GM18951 (cell line): ENCODE measurements around the gene CLDN9.

Source experiments
- POLR2A ChIP-seq: IDR thresholded peaks from 4 replicates; pipeline ENCODE4 v1.6.1; 2011; ENCODE audit warnings: mild to moderate bottlenecking; ENCODE audit not compliant: insufficient read length, insufficient read depth; ENCODE audit errors: extremely low read depth
- in situ Hi-C: fragments of 300-500 bp; cut with MboI; formaldehyde crosslinking; loops from one replicate; pipeline ENCODE4 v1.12.0; 2022; ENCODE audit warnings: low sequenced_read_pairs, mixed read lengths, inconsistent platforms; ENCODE audit not compliant: unreplicated experiment

CLDN9 gene

DNA sequence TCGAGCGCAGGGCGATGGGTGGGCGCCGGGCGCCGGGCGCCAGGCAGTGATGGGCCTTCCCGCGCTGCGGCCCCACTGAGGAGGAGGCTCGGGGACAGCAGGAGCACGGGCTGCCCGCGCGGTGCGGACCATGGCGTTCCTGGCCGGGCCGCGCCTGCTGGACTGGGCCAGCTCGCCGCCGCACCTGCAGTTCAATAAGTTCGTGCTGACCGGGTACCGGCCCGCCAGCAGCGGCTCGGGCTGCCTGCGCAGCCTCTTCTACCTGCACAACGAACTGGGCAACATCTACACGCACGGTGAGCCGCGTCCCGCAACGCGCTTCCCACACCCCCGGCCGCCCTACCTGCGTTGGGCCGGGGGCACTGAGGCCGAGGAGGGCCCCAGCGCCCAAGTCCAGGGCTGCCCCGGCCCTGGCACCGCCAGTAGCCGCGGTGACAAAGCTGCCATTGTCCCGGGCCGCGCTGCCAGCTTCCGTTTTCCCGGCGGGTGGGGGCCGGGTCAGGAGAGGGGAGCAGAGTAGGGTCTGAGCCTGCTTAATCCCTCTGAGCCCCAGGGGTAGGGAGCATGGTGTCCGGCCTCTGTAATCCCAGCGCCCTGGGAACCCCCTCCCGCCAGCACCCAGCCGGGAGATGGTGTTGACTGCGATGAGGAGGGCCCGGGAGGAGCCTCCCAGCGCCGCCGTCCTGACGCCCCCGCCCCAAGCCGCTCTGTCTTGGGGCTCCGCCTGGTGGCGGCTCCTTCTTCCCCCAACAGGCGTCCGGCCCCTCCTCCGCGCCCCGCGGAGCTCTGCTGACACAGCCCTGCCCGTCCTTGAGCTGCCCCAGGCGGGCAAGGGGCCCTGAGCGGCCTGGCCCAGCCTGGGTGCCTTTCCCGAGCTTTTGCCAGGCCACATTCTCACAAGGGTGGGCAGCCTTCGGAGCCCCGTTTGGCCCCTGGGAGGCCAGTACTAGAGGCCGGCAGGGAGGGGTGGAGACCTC is 42.9 kb upstream of the CLDN9 start:
- in situ Hi-C loops, result no loop called here
- peak; percentile 42 for TF ChIP-seq POLR2A

DNA sequence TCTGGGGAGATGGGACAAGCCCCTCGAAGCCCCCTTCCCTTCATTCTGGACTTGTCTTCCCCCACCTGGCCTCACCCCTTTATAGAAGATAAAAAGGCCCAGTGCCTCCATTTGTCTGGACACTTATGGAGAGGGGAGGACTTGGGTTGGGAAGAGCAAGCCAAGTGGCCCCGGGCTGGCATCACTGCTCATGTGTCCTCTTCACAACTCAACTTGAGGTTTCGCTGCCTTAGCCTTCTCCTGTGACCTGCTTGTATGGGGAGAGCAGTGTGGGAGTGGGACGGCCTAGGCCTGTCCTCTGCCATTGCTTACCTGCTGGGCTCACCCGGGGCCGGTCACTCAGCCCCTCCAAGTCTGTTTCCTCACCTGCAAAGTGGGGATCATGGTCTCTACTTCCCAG is 42.2 kb upstream of the CLDN9 start:
- TF ChIP-seq POLR2A, result no peak
- in situ Hi-C loops, result no loop called here

- in situ Hi-C loops, result no loop called here
- TF ChIP-seq POLR2A, result peak; percentile 32
Measured at GRCh38 chr16:2971134-2971984, 41.4 kb upstream of the CLDN9 start.

DNA sequence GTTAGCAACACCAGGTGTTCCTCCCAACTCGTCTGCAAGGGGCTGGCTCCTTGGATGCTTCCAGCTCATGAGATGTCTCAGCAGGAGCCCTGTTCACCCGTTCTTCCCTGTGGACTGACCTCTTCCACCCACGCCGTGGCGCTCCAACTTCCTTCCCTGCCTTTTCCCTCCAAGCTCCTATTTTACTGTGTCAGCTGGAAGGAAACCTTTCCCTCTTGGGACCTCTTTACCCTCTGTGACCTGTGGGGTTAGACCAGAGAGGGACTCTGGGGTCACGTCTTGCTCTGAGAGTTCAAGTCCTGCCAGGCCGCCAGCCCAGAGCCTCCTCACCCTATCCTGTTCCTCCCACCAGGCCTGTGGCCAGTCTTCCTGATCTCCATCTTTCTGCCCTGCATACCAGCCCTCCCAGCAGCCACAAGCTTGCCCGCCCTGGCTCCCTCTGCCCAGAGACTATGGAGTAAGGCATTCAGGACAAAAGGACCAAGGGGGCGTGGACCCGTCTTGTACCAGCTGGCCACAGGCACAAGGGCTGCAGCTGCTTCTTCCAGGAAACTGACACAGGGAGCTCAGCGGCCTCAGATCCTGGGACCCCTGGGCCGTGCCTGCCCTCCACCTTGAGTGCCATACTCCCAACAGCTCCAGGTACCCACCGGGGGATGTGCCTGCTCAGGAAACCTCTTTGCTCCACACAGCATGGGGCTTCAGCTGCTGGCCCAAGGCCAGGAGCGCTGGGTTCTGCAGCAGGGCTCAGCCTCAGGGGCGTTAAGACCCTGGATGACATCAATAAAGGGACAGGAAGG is 40.5 kb upstream of the CLDN9 start:
- TF ChIP-seq POLR2A, result no peak
- in situ Hi-C loops, result no loop called here

DNA sequence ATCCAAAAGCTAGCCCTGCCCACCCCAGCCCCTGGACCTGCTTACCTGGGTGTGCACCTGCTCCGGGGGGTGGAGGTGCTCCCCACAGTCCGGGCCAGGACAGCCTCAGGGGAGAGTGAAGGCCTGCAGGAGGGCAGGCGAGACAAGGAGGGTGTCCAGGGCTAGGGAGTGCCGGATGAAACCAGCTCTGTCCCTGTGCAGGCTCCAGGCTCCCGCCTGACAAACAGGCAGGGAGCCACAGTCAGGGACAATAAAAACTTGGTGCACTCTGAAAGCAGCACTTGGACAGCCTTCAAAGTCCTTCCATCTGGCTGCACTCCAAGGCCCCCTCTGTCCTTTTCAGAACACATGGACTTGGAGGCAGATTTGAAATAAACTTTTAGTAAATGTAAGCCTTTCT is 39.6 kb upstream of the CLDN9 start:
- no peak for TF ChIP-seq POLR2A
- in situ Hi-C loops, result no loop called here

DNA sequence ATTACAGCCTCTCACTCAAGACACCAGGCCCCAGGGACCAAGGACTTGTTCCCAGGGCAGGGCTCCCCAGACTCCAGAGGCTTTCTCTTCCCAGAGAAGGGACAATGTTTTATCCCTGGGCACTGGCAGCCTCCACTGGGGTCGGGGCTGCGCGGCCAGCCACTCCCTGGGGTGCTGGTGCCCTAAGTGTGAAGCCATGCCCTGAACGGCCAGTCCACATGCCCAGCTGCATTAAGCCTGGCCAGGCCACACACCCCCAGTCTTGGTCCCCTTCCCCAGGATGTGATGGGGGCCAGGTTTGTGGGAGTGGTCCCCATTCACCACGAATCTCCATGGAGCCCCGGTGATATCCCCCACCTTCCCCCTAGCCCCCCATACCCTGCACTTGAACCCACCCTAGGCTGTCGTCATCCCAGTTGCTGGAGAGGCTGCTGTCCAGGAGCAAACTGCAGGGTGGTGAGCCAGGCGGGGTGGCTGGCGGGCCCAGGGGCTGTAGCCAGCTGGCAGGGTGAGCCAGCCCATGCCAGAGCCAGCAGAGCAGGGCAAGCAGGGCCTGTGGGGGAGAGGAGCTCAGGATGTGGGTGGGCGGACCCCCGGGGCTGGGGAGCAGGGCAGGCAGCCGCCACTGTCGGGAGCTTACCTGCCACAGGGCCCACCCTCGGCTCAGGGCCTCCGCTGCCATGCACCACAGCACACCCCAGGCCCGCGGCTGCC is 39.0 kb upstream of the CLDN9 start:
- TF ChIP-seq POLR2A, result peak; percentile 7
- in situ Hi-C loops, result no loop called here

DNA sequence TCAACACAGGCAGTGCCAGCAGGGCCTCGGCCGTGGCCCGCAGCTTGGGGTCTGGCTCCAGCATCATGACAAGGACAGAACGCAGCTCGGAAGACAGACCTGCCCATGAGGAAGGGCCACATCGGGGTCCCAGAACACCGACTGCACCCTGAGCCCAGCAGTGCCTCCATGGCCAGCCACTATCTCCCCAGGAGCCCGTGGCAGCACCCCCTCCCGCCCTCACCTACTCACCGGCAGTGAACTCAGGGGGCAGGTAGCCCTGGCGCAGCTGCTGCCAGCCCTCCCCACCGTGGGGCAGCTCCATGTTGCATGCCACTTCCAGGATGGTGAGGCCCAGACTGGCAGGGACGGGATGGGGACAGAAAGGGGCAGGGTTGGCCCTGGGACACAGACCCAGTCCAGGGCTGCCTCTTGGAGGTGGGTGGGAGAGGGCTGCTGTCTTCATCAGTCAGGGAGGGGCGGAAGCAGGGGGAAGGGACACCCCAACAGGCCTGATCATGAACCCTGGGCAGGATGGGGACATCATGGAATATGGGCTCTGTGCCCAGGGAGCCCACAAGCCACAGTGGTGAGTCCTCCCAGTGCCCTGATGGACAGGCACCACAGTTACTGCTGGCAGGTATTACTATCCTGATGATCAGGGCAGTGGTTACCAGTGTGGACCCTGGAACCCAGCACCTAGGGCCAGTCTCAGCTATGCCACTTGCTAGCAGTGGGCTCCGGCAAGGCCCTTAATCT is 38.2 kb upstream of the CLDN9 start:
- in situ Hi-C loops, result no loop called here
- no peak for TF ChIP-seq POLR2A

DNA sequence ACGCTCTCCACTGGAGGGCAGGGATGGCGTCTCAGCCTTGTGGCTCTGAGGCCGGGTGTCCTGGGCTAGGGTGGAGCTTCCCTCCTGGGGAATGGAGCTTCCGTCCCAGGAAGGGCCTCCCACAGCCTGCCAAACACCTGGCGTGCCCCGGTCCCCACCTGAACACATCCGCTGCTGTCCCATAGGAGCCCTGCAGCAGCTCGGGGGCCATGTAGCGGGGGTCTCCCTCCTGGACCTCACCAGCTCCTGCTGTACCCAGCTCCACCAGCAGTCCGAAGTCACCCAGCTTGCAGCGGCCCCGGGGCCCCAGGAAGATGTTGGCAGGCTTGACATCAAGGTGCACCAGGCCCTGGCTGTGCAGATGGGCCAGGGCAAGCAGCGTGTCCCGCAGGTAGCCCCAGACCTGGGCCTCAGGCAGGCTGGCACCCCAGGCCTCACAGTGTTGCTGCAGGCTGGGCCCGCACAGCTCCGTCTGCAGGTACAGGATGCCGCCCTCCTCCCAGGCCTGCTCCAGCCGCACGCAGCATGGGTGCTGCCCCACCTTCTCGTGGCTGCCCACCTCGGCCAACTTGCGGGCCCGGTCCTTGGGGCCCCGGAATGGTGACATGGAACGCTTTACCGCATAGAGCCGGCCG is 37.4 kb upstream of the CLDN9 start:
- in situ Hi-C loops, result no loop called here
- TF ChIP-seq POLR2A, result no peak

- in situ Hi-C loops, result no loop called here
- no peak for TF ChIP-seq POLR2A
Measured at GRCh38 chr16:2976201-2976600, 36.5 kb upstream of the CLDN9 start.

DNA sequence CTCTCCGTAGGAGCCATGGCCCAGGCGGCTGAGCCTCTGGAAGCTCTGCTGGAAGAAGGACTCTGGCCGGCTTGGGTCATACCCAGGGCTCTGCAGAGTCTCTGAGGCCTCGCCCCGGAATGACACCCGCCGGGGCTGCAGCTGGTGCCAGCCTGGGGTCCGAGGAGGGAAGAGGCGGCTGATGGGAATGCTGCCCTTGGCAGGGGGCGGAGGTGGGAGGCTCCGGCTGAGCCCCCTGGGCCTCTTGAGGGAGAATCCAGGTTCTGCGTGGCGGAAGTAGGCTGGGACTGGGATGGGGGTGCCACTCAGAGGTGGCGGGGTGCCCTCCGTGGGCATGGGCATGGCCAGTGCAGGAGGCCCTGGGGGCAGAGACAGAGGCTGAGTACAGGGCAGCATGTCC is 36.0 kb upstream of the CLDN9 start:
- in situ Hi-C loops, result no loop called here
- TF ChIP-seq POLR2A, result no peak

DNA sequence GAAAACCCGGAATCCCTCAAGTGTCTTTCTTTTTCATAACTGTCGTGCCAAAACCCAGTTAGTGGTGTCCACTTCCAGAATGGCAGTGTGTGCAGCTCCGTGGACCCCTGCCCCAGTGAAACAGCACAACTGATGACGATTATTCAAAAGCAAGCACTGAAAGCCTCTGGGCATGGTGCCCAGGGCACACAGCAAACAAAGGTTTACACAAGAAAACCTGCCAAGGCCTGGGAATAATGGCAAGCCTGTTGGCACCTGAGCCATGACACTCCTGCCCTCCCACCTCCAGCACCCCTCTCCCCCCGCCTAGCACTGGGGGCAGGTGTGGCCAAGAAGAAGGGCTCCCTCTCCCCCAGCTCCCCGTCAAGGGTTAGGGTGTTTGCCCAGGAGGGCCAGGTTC is 35.3 kb upstream of the CLDN9 start:
- no peak for TF ChIP-seq POLR2A
- in situ Hi-C loops, result no loop called here
